AG04449 (cell line): ENCODE results near the gene OSCP1.

Experiments used
- CTCF ChIA-PET: fragments of 350-600 bp; formaldehyde crosslinking; extraction: SDS; loops from one replicate; lab custom pipeline; 2021; ENCODE audit warnings: antibody characterized with exemption; lab: Yijun Ruan, JAX
- POLR2A ChIA-PET: fragments of 400-600, 350-600 bp; formaldehyde crosslinking; extraction: SDS; loops from one replicate; lab custom pipeline; 2020; ENCODE audit warnings: antibody characterized with exemption, inconsistent platforms; lab: Yijun Ruan, JAX
- DNase-seq: peaks from one replicate; pipeline ENCODE4 v3.0.0-alpha.2; 2010; ENCODE audit warnings: low read depth, low spot score
- H3K4me3 ChIP-seq: 2 replicates; pipeline ENCODE4 v1.5.1; 2011; ENCODE audit warnings: low read depth, mild to moderate bottlenecking, control low read depth, low read length
- CTCF ChIP-seq: IDR thresholded peaks from one replicate; pipeline ENCODE4 v1.5.1; 2011; ENCODE audit warnings: mild to moderate bottlenecking, moderate library complexity, low read length, control low read depth, inconsistent platforms; ENCODE audit not compliant: insufficient read depth; ENCODE audit errors: missing control alignments

OSCP1 gene

GRCh38 chr1:36443297-36443696 lies 7.0 kb downstream of the OSCP1 start:
- TF ChIP-seq CTCF: no peak
- ChIA-PET POLR2A (no interaction called here), CTCF (no interaction called here)
- DNase-seq: no peak
- H3K4me3 ChIP-seq: no peak overlapping the region

- H3K4me3 ChIP-seq: no peak overlapping the region
- ChIA-PET CTCF (interaction anchor here (0.8 kb wide), 1 partner anchor 21 kb away, joined by 3 read pairs; no protein-coding TSS in a partner anchor), POLR2A (no interaction called here)
- no peak for DNase-seq
- TF ChIP-seq CTCF: no peak
Measured at GRCh38 chr1:36442337-36442736, 7.9 kb downstream of the OSCP1 start.

GRCh38 chr1:36440646-36441045 lies 9.6 kb downstream of the OSCP1 start:
- TF ChIP-seq CTCF: no peak
- no peak overlapping the region for H3K4me3 ChIP-seq
- DNase-seq: no peak
- ChIA-PET POLR2A (no interaction called here), CTCF (interaction anchor here (2.3 kb wide), 1 partner anchor 10 kb away, joined by 6 read pairs; the partner anchor contains the start of gene OSCP1)

GRCh38 chr1:36440044-36440443 lies 10.2 kb downstream of the OSCP1 start:
- POLR2A ChIA-PET: no interaction called here

GRCh38 chr1:36438715-36439114 lies 11.5 kb downstream of the OSCP1 start:
- DNase-seq: no peak
- ChIA-PET POLR2A (no interaction called here), CTCF (interaction anchor here (1.3 kb wide), 2 partner anchors 10 to 17 kb away, joined by 4 read pairs; no protein-coding TSS in a partner anchor)
- no peak for TF ChIP-seq CTCF
- no peak overlapping the region for H3K4me3 ChIP-seq

More at GRCh38 chr1:36440044-36440443, 10.2 kb downstream of the OSCP1 start:
- no peak overlapping the region for H3K4me3 ChIP-seq
- DNase-seq: no peak
- CTCF ChIA-PET: interaction anchor here (2.3 kb wide), 1 partner anchor 10 kb away, joined by 6 read pairs; the partner anchor contains the start of gene OSCP1
- no peak for TF ChIP-seq CTCF

GRCh38 chr1:36436821-36437220 lies 13.4 kb downstream of the OSCP1 start:
- TF ChIP-seq CTCF: no peak
- H3K4me3 ChIP-seq: no peak overlapping the region
- ChIA-PET POLR2A (no interaction called here), CTCF (interaction anchor here (1.0 to 1.4 kb wide), 2 partner anchors 12 to 48 kb away, joined by 3 read pairs; no protein-coding TSS in a partner anchor)
- no peak for DNase-seq
